ENCODE data around the gene MACROD2.

GRCh38 chr20:15494851-15495250, 1499.5 kb downstream of the MACROD2 start:
- TF ChIP-seq, protein P1, sequence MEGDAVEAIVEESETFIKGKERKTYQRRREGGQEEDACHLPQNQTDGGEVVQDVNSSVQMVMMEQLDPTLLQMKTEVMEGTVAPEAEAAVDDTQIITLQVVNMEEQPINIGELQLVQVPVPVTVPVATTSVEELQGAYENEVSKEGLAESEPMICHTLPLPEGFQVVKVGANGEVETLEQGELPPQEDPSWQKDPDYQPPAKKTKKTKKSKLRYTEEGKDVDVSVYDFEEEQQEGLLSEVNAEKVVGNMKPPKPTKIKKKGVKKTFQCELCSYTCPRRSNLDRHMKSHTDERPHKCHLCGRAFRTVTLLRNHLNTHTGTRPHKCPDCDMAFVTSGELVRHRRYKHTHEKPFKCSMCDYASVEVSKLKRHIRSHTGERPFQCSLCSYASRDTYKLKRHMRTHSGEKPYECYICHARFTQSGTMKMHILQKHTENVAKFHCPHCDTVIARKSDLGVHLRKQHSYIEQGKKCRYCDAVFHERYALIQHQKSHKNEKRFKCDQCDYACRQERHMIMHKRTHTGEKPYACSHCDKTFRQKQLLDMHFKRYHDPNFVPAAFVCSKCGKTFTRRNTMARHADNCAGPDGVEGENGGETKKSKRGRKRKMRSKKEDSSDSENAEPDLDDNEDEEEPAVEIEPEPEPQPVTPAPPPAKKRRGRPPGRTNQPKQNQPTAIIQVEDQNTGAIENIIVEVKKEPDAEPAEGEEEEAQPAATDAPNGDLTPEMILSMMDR (IDR thresholded peaks at IDR 0.05): no peak
- no peak for TF ChIP-seq POLR2A (IDR thresholded peaks at IDR 0.05)
